ENCODE measurements around the gene C2orf68.
"Not testable (repeated sequence)": the region's sequence is repeated elsewhere in the genome, so short reads cannot be mapped to it uniquely, and the experiment has no call there.

- TF ChIP-seq POLR2AphosphoS5 (IDR thresholded peaks at IDR 0.05; ENCODE audit: borderline replicate concordance, low read depth, low read length); EZH2 (IDR thresholded peaks at IDR 0.05): not testable (repeated sequence)
Measured at GRCh38 chr2:85560403-85560726, 51.5 kb downstream of the C2orf68 start.

Measured in SK-N-MC (cell line).